Measurements from ENCODE around the gene SLC66A3.

SLC66A3 gene

GRCh38 chr2:11140492-11140891 lies 14.8 kb upstream of the SLC66A3 start:
- FAIRE-seq = no peak

- FAIRE-seq = no peak
These were observed 13.9 kb upstream of the SLC66A3 start for GRCh38 chr2:11141319-11141718.

- FAIRE-seq = no peak
These were observed 12.9 kb upstream of the SLC66A3 start for GRCh38 chr2:11142330-11142729.

GRCh38 chr2:11142987-11143386 lies 12.3 kb upstream of the SLC66A3 start:
- FAIRE-seq = no peak

GRCh38 chr2:11144077-11144737 lies 11.1 kb upstream of the SLC66A3 start:
- FAIRE-seq = no peak

- FAIRE-seq = no peak
These were observed 10.6 kb upstream of the SLC66A3 start for GRCh38 chr2:11144738-11145079.

- FAIRE-seq = no peak
These were observed 9.9 kb upstream of the SLC66A3 start for GRCh38 chr2:11145350-11145749.

- FAIRE-seq = no peak
These were observed 9.2 kb upstream of the SLC66A3 start for GRCh38 chr2:11146076-11146475.

- no peak for FAIRE-seq
These were observed 8.0 kb upstream of the SLC66A3 start for GRCh38 chr2:11147263-11147662.

- FAIRE-seq = no peak
These were observed 2.7 kb upstream of the SLC66A3 start for GRCh38 chr2:11152591-11152990.

GRCh38 chr2:11154016-11154922 lies 998 bp upstream of the SLC66A3 start:
- no peak for FAIRE-seq

- FAIRE-seq = no peak
These were observed 315 bp upstream of the SLC66A3 start for GRCh38 chr2:11154923-11155380.

- no peak for FAIRE-seq
These were observed 1.3 kb downstream of the SLC66A3 start for GRCh38 chr2:11156396-11157075.

GRCh38 chr2:11157296-11157695 lies 2.0 kb downstream of the SLC66A3 start:
- no peak for FAIRE-seq

- no peak for FAIRE-seq
These were observed 2.5 kb downstream of the SLC66A3 start for GRCh38 chr2:11157731-11158130.

GRCh38 chr2:11158916-11159573 lies 3.8 kb downstream of the SLC66A3 start:
- FAIRE-seq = no peak

GRCh38 chr2:11159574-11160170 lies 4.4 kb downstream of the SLC66A3 start:
- no peak for FAIRE-seq

- no peak for FAIRE-seq
These were observed 5.0 kb downstream of the SLC66A3 start for GRCh38 chr2:11160256-11160655.

GRCh38 chr2:11160731-11161455 lies 5.6 kb downstream of the SLC66A3 start:
- FAIRE-seq = no peak

- no peak for FAIRE-seq
These were observed 6.5 kb downstream of the SLC66A3 start for GRCh38 chr2:11161747-11162146.

- no peak for FAIRE-seq
These were observed 8.4 kb downstream of the SLC66A3 start for GRCh38 chr2:11163439-11164317.
